GM21528 (cell line): ENCODE results near the gene CSRP2.
A peak's percentile ranks its signal among the peaks of the same experiment; 100 is the strongest.

Experiments used
- ATAC-seq: cut with Tn5 transposase; IDR thresholded peaks from one replicate; pipeline ENCODE4 v1.9.1; 2021; ENCODE audit warnings: mild to moderate bottlenecking, moderate library complexity; ENCODE audit not compliant: unreplicated experiment, low FRiP score

CSRP2 gene

GRCh38 chr12:76878899-76879709, at the start of gene CSRP2:
CSRP2 (minus strand) TSS chr12:76879019; CDS start chr12:76866260, 12,759 bp downstream.
- ATAC-seq, result peak; percentile 95

- ATAC-seq, result no peak
Measured at GRCh38 chr12:76927170-76927784, 48.5 kb upstream of the CSRP2 start.

- no peak for ATAC-seq
Measured at GRCh38 chr12:76925135-76925534, 46.3 kb upstream of the CSRP2 start.

GRCh38 chr12:76922866-76923265, 44.0 kb upstream of the CSRP2 start:
- ATAC-seq, result no peak

DNA sequence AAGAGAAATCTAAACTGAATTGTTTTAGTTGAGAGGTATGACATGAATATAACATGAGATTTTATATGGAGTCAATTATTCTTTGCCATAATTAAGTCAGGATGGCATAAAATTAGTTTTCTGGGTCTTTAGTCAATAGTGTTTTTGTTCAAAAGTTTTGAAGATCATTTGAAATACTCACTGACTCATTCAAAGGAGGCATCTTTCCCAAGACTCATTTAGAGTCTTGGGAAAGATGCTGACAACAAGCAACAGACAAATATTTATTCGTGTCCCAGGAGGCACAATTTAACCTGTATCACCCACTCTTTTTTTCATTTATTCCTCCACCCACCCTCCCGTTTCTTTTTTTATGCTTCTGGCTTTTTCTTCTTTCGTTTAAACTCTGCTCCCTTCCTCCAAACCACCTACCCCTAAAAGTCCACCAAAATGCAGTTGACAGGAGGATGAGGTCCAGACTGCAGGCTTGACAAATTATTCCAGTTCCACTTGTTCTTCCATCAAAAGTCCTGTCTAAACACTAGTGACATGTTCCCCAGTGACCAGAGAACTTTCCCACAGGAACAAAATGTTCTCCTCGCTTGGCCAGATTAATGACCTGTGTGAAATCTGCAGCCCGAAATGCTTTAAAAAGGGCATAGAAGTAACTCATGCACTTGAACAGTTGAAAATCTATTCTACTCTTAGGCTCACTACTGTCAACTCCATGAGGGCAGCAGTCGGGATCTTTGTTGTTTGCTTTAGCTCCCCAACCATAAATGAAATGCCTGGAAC, 43.3 kb upstream of the CSRP2 start:
- ATAC-seq, result no peak

GRCh38 chr12:76921100-76921471, 42.3 kb upstream of the CSRP2 start:
- ATAC-seq, result no peak

DNA sequence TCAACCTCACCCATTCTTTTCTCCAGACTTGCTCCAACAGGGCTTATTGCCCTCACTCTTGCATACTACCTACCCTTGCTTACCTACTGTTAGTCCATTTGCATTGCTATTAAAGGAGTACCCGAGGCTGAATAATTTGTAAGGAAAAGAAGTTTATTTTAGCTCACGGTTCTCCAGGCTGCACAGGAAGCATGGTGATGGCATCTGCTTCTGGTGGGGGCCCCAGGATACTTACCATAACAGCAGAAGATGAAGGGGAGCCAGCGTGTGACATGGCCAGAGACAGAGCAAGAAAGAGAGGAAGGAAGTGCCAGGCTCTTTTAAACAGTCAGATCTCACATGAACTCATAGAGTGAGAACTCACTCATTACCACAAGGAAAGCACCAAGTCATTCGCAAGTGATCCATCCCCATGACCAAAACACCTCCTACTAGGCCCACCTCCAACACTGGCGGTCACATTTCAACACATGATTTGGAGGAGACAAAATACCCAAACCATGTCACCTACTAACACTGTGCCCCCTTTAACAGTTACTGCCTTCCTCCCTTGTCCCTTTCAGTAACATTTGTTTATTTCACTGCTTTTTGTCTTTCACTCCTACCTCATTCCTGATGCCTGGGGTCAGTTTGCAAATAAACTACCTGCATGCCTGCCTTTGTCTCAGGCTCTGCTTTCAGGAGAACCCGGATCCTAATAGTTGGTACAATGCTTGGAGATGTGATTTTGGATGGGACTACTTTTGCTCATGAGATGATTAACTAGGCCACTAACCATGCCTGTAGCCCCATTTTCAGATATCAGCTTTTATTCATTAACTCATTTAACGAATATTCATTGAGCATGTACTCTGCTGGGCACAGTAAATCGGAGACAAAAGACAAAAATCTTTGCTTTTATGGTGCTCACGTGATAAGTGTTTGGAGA, 41.6 kb upstream of the CSRP2 start:
- ATAC-seq, result peak; percentile 69

- ATAC-seq, result peak; percentile 9
Measured at GRCh38 chr12:76919383-76920171, 40.8 kb upstream of the CSRP2 start.

DNA sequence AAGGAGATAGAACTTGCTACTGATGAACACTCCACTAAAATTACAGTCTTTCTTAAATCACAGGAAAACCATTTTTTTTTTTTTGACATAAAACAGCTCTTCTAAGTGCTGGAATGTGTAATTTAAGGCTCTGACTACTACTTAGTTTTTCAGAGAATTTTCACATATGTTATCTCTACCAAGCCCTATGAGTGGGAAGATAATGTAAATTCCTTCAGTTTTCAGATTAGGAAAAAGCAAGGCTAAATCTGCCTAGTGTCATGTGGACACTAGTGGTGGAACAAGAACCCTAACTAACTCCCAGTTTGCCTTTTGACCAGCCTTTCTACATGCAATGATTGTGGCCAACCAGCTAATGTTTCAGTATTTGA, 37.3 kb upstream of the CSRP2 start:
- ATAC-seq, result no peak

DNA sequence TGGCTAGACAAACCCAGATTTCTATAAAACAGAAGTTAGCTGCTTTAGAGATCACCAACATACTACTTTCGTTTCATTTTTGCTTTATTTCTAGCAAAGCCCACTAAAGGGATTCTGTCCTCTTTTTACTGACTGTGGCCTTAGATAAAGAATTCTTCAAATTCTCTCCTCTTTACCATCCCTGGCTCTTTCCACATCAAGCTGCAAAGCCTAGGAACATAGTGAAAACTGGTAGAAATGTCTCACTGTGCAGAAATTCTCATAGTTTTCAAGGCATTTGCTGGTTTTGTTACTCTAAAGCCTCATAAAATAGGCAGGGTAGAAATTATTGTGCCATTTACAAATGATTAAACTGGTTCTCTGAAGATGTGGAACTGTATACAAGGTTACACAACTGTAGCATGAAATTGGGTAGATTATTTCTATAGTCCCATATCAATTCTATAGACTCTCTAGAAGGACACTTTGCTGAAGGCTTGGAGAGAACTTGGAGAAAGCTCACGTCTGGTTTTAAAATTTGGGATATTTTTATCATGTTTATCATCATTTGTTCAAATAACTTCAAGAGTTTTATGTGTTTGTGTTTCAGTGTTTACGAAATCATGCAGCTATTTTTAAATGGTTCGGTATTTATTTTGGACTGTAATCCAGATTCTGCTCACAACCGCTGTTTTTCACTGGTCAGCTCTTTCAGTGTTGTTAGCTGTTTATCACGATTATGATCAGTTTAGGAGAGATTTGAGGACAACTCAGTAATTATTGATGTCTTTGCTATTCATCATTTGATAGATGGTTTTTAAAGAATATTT, 36.7 kb upstream of the CSRP2 start:
- no peak for ATAC-seq

- no peak for ATAC-seq
Measured at GRCh38 chr12:76914102-76914859, 35.5 kb upstream of the CSRP2 start.

- no peak for ATAC-seq
Measured at GRCh38 chr12:76909290-76909689, 30.5 kb upstream of the CSRP2 start.

GRCh38 chr12:76908303-76909017, 29.6 kb upstream of the CSRP2 start:
- no peak for ATAC-seq

GRCh38 chr12:76901628-76902380, 23.0 kb upstream of the CSRP2 start:
- no peak for ATAC-seq

- ATAC-seq, result no peak
Measured at GRCh38 chr12:76899522-76899921, 20.7 kb upstream of the CSRP2 start.

GRCh38 chr12:76898442-76898841, 19.6 kb upstream of the CSRP2 start:
- ATAC-seq, result no peak

DNA sequence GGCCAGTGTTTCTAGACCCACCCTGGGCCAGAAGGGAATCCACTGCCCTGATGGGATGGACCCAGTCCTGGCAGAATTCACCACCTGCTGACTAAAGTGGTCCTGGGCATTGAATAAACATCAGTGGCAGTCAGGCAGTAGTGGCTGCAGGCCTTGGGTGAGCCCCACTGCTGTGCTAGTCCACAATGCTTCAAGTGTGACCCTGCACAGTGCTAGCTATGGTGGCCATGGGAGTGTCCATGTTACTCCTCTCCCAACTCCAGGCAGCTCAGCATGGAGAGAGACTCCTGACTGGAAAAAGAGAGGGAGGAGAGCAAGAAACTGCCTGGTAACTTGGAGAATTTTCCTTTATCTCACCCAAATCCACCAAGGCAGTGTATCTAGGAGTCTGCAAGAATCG, 17.5 kb upstream of the CSRP2 start:
- no peak for ATAC-seq
